Panc1 (cell line): ENCODE results near the gene SART1.

Experiments
- CTCF ChIP-seq: fragments of 450-650 bp; IDR thresholded peaks from 2 replicates; pipeline ENCODE4 v1.5.1; 2017; ENCODE audit warnings: mild to moderate bottlenecking
- POLR2AphosphoS5 ChIP-seq: IDR thresholded peaks from 2 replicates; pipeline ENCODE4 v1.6.1; 2012; ENCODE audit warnings: mild to moderate bottlenecking, low read depth, low read length, moderate library complexity
- TCF7L2 ChIP-seq: IDR thresholded peaks from 2 replicates; pipeline ENCODE4 v1.6.1; 2011; ENCODE audit warnings: mild to moderate bottlenecking, low read depth, low read length, inconsistent platforms
- TF ChIP-seq, protein P1 (sequence below), 2 experiments: IDR thresholded peaks; 2 replicates each; pipeline ENCODE4 v1.6.1; 2011 to 2012; ENCODE audit warnings: low read depth in 2 of 2, control low read depth in 1 of 2, low read length in 1 of 2, mild to moderate bottlenecking in 1 of 2, moderate library complexity in 1 of 2; ENCODE audit not compliant: insufficient read depth in 1 of 2

GRCh38 chr11:65958774-65959420, 2.6 kb upstream of the SART1 start:
- TF ChIP-seq, protein P1, sequence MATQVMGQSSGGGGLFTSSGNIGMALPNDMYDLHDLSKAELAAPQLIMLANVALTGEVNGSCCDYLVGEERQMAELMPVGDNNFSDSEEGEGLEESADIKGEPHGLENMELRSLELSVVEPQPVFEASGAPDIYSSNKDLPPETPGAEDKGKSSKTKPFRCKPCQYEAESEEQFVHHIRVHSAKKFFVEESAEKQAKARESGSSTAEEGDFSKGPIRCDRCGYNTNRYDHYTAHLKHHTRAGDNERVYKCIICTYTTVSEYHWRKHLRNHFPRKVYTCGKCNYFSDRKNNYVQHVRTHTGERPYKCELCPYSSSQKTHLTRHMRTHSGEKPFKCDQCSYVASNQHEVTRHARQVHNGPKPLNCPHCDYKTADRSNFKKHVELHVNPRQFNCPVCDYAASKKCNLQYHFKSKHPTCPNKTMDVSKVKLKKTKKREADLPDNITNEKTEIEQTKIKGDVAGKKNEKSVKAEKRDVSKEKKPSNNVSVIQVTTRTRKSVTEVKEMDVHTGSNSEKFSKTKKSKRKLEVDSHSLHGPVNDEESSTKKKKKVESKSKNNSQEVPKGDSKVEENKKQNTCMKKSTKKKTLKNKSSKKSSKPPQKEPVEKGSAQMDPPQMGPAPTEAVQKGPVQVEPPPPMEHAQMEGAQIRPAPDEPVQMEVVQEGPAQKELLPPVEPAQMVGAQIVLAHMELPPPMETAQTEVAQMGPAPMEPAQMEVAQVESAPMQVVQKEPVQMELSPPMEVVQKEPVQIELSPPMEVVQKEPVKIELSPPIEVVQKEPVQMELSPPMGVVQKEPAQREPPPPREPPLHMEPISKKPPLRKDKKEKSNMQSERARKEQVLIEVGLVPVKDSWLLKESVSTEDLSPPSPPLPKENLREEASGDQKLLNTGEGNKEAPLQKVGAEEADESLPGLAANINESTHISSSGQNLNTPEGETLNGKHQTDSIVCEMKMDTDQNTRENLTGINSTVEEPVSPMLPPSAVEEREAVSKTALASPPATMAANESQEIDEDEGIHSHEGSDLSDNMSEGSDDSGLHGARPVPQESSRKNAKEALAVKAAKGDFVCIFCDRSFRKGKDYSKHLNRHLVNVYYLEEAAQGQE (IDR thresholded peaks at IDR 0.05; ENCODE audit: insufficient read depth in 1 of 2, low read depth in 2 of 2, low read length in 1 of 2), result no peak
- TF ChIP-seq CTCF (no peak), POLR2AphosphoS5 (no peak), TCF7L2 (no peak)
